OCI-LY1 (cell line): ENCODE measurements around the gene STARD3NL.

Experiments
- H2AFZ ChIP-seq: fragments of 200-600 bp; sonication (generic), shearing (Covaris generic); 2 replicates; pipeline ENCODE4 v1.6.0; 2014; ENCODE audit warnings: antibody characterized with exemption, mild to moderate bottlenecking, low read length
- H3F3A ChIP-seq: fragments of 200-600 bp; sonication (generic), shearing (Covaris generic); 2 replicates; pipeline ENCODE4 v1.6.0; 2014; ENCODE audit warnings: mild to moderate bottlenecking, antibody characterized with exemption, low read length, moderate library complexity; ENCODE audit not compliant: insufficient read depth
- H3K27ac ChIP-seq: fragments of 200-600 bp; sonication (generic); 2 replicates; pipeline ENCODE4 v1.5.1; 2014; ENCODE audit warnings: low read length, mixed run types, mild to moderate bottlenecking, low read depth; ENCODE audit not compliant: poor library complexity, severe bottlenecking
- H3K27me3 ChIP-seq: fragments of 200-600 bp; sonication (generic); 2 replicates; pipeline ENCODE4 v1.6.0; 2014; ENCODE audit warnings: antibody characterized with exemption, mild to moderate bottlenecking, low read length, moderate library complexity; ENCODE audit not compliant: insufficient read depth
- H3K36me3 ChIP-seq: fragments of 200-600 bp; sonication (generic); 2 replicates; pipeline ENCODE4 v1.6.1; 2014; ENCODE audit warnings: mild to moderate bottlenecking, antibody characterized with exemption, low read length, moderate library complexity, mixed read lengths; ENCODE audit not compliant: insufficient read depth
- H3K4me1 ChIP-seq: fragments of 200-600 bp; sonication (generic); 2 replicates; pipeline ENCODE4 v1.5.1; 2014; ENCODE audit warnings: mild to moderate bottlenecking, low read length, moderate library complexity; ENCODE audit not compliant: insufficient read depth, severe bottlenecking
- H3K4me2 ChIP-seq: fragments of 200-600 bp; sonication (generic), shearing (Covaris generic); 2 replicates; pipeline ENCODE4 v1.6.1; 2014; ENCODE audit warnings: low read length
- H3K4me3 ChIP-seq: fragments of 200-600 bp; sonication (generic); 2 replicates; pipeline ENCODE4 v1.5.1; 2014; ENCODE audit warnings: low read length, low read depth, mild to moderate bottlenecking, mixed read lengths; ENCODE audit not compliant: poor library complexity, severe bottlenecking
- H3K79me2 ChIP-seq: fragments of 200-600 bp; shearing (Covaris generic); 2 replicates; pipeline ENCODE4 v1.6.1; 2016; ENCODE audit warnings: mixed run types, low read length, mixed read lengths; ENCODE audit not compliant: insufficient read depth
- H3K9ac ChIP-seq: fragments of 200-600 bp; sonication (generic), shearing (Covaris generic); 2 replicates; pipeline ENCODE4 v1.6.1; 2014; ENCODE audit warnings: mild to moderate bottlenecking, low read length, mixed read lengths
- H3K9me2 ChIP-seq: fragments of 200-600 bp; sonication (generic), shearing (Covaris generic); 2 replicates; pipeline ENCODE4 v1.6.1; 2014; ENCODE audit warnings: low read depth, mild to moderate bottlenecking, low read length, mixed read lengths
- H3K9me3 ChIP-seq: fragments of 200-600 bp; shearing (Covaris generic); 2 replicates; pipeline ENCODE4 v1.6.1; 2014; ENCODE audit warnings: low read length, mixed read lengths
- H4K20me1 ChIP-seq: fragments of 200-600 bp; sonication (generic), shearing (Covaris generic); 2 replicates; pipeline ENCODE4 v1.6.0; 2016; ENCODE audit warnings: mild to moderate bottlenecking, low read length; ENCODE audit not compliant: insufficient read depth
- CTCF ChIP-seq: fragments of 200-600 bp; sonication (generic), shearing (Covaris generic); IDR thresholded peaks from 2 replicates; pipeline ENCODE4 v1.5.1; 2017; ENCODE audit warnings: mild to moderate bottlenecking, antibody characterized with exemption, low read length, moderate library complexity, mixed read lengths
- EZH2 ChIP-seq: fragments of 200-600 bp; sonication (generic), shearing (Covaris generic); IDR thresholded peaks from 2 replicates; pipeline ENCODE4 v1.8.0; 2017; ENCODE audit warnings: borderline replicate concordance, mixed run types, mild to moderate bottlenecking, antibody characterized with exemption, low read length, moderate library complexity, mixed read lengths

Gene STARD3NL

GRCh38 chr7:38154278-38154677 is 23.8 kb upstream of the STARD3NL start:
- Histone ChIP-seq H4K20me1 (no peaks in the 10 kb centered on the region), H3K4me2 (no peak overlapping the region), H3K79me2 (no peaks in the 10 kb centered on the region), H3K4me1 (no peaks in the 10 kb centered on the region), H3K27ac (no peak overlapping the region), H3K4me3 (no peak overlapping the region), H3F3A (no peaks in the 10 kb centered on the region), H3K9me2 (no peaks in the 10 kb centered on the region), H3K9ac (no peak overlapping the region), H3K27me3 (no peaks in the 10 kb centered on the region), H3K36me3 (no peaks in the 10 kb centered on the region), H2AFZ (no peak overlapping the region), H3K9me3 (0 out of 2 replicates have a peak, but pooled peaks cover 4% of the 10 kb centered on the region)
- TF ChIP-seq EZH2 (no peak), CTCF (no peak)

GRCh38 chr7:38160003-38160571 is 18.0 kb upstream of the STARD3NL start:
- Histone ChIP-seq H3F3A (no peaks in the 10 kb centered on the region), H3K27ac (no peak overlapping the region), H2AFZ (no peak overlapping the region), H3K79me2 (no peaks in the 10 kb centered on the region), H3K4me3 (no peak overlapping the region), H3K27me3 (no peaks in the 10 kb centered on the region; the same call in 1 of the 2 replicates), H3K4me1 (no peaks in the 10 kb centered on the region), H3K36me3 (no peaks in the 10 kb centered on the region), H3K9me2 (no peaks in the 10 kb centered on the region), H4K20me1 (no peaks in the 10 kb centered on the region), H3K4me2 (no peak overlapping the region), H3K9me3 (0 out of 2 replicates have a peak, but pooled peaks cover 4% of the 10 kb centered on the region), H3K9ac (no peak overlapping the region)
- TF ChIP-seq CTCF = no peak
- TF ChIP-seq EZH2 = no peak

GRCh38 chr7:38162036-38162435 is 16.0 kb upstream of the STARD3NL start:
- H3K9me2 ChIP-seq = no peaks in the 10 kb centered on the region; the same call in 1 of the 2 replicates
- no peak overlapping the region for H3K27ac ChIP-seq
- H3K9me3 ChIP-seq = no peaks in the 10 kb centered on the region
- no peaks in the 10 kb centered on the region for H4K20me1 ChIP-seq
- H3K4me2 ChIP-seq = no peak overlapping the region
- no peak overlapping the region for H2AFZ ChIP-seq
- no peaks in the 10 kb centered on the region for H3K79me2 ChIP-seq
- no peak for TF ChIP-seq CTCF
- no peak overlapping the region for H3K9ac ChIP-seq
- H3K36me3 ChIP-seq = no peaks in the 10 kb centered on the region
- H3F3A ChIP-seq = no peaks in the 10 kb centered on the region
- H3K27me3 ChIP-seq = no peaks in the 10 kb centered on the region; the same call in 1 of the 2 replicates
- H3K4me1 ChIP-seq = no peaks in the 10 kb centered on the region
- no peak overlapping the region for H3K4me3 ChIP-seq
